ENCODE data around the gene GNB5.
A peak's percentile ranks its signal among the peaks of the same experiment; 100 is the strongest.
"Not testable (repeated sequence)": the region's sequence is repeated elsewhere in the genome, so short reads cannot be mapped to it uniquely, and the experiment has no call there.

The GNB5 gene

GRCh38 chr15:52178765-52179164 lies 12.4 kb downstream of the GNB5 start:
- H3K4me3 ChIP-seq, result peak overlapping the region; percentile 62 to 94 (median 80)
- H3K27ac ChIP-seq, result peak overlapping the region in 19 of 21 experiments; percentile 1 to 95 (median 85)

- Histone ChIP-seq H3K27ac (no peak overlapping the region), H3K4me3 (no peak overlapping the region)
Observed at GRCh38 chr15:52172869-52173268, 18.3 kb downstream of the GNB5 start.

- H3K4me3 ChIP-seq, result no peak overlapping the region
- H3K27ac ChIP-seq, result peak overlapping the region in 1 of 21 experiments; percentile 37
Observed at GRCh38 chr15:52171807-52172206, 19.4 kb downstream of the GNB5 start.

- peak overlapping the region in 1 of 21 experiments; percentile 37 for H3K27ac ChIP-seq
- no peak overlapping the region for H3K4me3 ChIP-seq
Observed at GRCh38 chr15:52171386-52171785, 19.8 kb downstream of the GNB5 start.

GRCh38 chr15:52170199-52170598 lies 21.0 kb downstream of the GNB5 start:
- not testable (repeated sequence) for H3K4me3 ChIP-seq

GRCh38 chr15:52165494-52166131 lies 25.6 kb downstream of the GNB5 start:
- not testable (repeated sequence) for H3K4me3 ChIP-seq, H3K27ac ChIP-seq

More at GRCh38 chr15:52170199-52170598, 21.0 kb downstream of the GNB5 start:
- H3K27ac ChIP-seq, result not testable (repeated sequence)

GRCh38 chr15:52164631-52165265 lies 26.4 kb downstream of the GNB5 start:
- Histone ChIP-seq H3K4me3 (no peak overlapping the region), H3K27ac (no peak overlapping the region)

GRCh38 chr15:52163321-52164190 lies 27.6 kb downstream of the GNB5 start:
- no peak overlapping the region for H3K27ac ChIP-seq
- no peak overlapping the region for H3K4me3 ChIP-seq

- H3K27ac ChIP-seq, result no peak overlapping the region
- H3K4me3 ChIP-seq, result no peak overlapping the region
Observed at GRCh38 chr15:52162876-52163275, 28.3 kb downstream of the GNB5 start.

- no peak overlapping the region for H3K4me3 ChIP-seq
- no peak overlapping the region for H3K27ac ChIP-seq
Observed at GRCh38 chr15:52162260-52162659, 28.9 kb downstream of the GNB5 start.

GRCh38 chr15:52161406-52161966 lies 29.7 kb downstream of the GNB5 start:
- Histone ChIP-seq H3K4me3 (no peak overlapping the region), H3K27ac (no peak overlapping the region)

- Histone ChIP-seq H3K27ac (no peak overlapping the region), H3K4me3 (no peak overlapping the region)
Observed at GRCh38 chr15:52159645-52160044, 31.5 kb downstream of the GNB5 start.

- Histone ChIP-seq H3K27ac (no peak overlapping the region), H3K4me3 (no peak overlapping the region)
Observed at GRCh38 chr15:52158084-52158765, 33.0 kb downstream of the GNB5 start.

- Histone ChIP-seq H3K4me3 (no peak overlapping the region), H3K27ac (no peak overlapping the region)
Observed at GRCh38 chr15:52155878-52156277, 35.3 kb downstream of the GNB5 start.

- no peak overlapping the region for H3K4me3 ChIP-seq
- no peak overlapping the region for H3K27ac ChIP-seq
Observed at GRCh38 chr15:52154896-52155865, 36.0 kb downstream of the GNB5 start.

- H3K4me3 ChIP-seq, result no peak overlapping the region
Observed at GRCh38 chr15:52153900-52154895, 37.0 kb downstream of the GNB5 start.

GRCh38 chr15:52151353-52151752 lies 39.8 kb downstream of the GNB5 start:
- H3K27ac ChIP-seq, result no peak overlapping the region
- no peak overlapping the region for H3K4me3 ChIP-seq

More at GRCh38 chr15:52153900-52154895, 37.0 kb downstream of the GNB5 start:
- H3K27ac ChIP-seq, result no peak overlapping the region
